ENCODE data around the gene PHACTR3.

DNA sequence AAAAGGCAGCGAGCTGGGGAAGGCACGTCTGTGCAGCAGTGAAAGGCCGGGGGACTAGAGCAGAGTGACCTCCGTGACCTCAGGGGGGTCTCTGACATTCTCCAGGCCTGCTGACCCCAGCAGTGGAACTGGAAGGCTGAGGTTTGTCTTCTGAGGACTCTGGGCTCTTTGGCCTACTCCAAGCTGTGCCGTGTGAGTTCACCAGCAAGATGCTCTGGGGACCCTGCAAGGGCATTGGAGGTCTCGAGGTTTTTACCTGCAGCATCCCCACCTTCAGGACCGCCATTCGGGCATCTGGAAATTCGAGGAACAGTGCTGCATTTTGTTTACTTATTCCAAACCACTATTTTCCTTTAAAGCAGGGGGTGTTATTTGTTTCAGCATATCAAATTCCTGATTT, 140.9 kb downstream of the PHACTR3 start:
- TF ChIP-seq, protein P1, sequence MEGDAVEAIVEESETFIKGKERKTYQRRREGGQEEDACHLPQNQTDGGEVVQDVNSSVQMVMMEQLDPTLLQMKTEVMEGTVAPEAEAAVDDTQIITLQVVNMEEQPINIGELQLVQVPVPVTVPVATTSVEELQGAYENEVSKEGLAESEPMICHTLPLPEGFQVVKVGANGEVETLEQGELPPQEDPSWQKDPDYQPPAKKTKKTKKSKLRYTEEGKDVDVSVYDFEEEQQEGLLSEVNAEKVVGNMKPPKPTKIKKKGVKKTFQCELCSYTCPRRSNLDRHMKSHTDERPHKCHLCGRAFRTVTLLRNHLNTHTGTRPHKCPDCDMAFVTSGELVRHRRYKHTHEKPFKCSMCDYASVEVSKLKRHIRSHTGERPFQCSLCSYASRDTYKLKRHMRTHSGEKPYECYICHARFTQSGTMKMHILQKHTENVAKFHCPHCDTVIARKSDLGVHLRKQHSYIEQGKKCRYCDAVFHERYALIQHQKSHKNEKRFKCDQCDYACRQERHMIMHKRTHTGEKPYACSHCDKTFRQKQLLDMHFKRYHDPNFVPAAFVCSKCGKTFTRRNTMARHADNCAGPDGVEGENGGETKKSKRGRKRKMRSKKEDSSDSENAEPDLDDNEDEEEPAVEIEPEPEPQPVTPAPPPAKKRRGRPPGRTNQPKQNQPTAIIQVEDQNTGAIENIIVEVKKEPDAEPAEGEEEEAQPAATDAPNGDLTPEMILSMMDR (IDR thresholded peaks at IDR 0.05; ENCODE audit: extremely low read depth in 1 of 2, insufficient read depth in 1 of 2, low read depth in 1 of 2, low read length in 2 of 2) = no peak
- TF ChIP-seq FOS (IDR thresholded peaks at IDR 0.05; ENCODE audit: borderline replicate concordance, insufficient read depth, low read length) = no peak
- TF ChIP-seq EZH2 (IDR thresholded peaks at IDR 0.05; ENCODE audit: borderline replicate concordance, low read depth, low read length, severe bottlenecking) = no peak
- TF ChIP-seq POLR2A (IDR thresholded peaks at IDR 0.05; ENCODE audit: low read depth, low read length) = no peak
- TF ChIP-seq, protein P2, sequence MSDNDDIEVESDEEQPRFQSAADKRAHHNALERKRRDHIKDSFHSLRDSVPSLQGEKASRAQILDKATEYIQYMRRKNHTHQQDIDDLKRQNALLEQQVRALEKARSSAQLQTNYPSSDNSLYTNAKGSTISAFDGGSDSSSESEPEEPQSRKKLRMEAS (IDR thresholded peaks at IDR 0.05; ENCODE audit: insufficient read depth, insufficient read length) = no peak
- TF ChIP-seq POLR2AphosphoS5 (IDR thresholded peaks at IDR 0.05; ENCODE audit: insufficient read depth, low read depth, low read length) = no peak
- TF ChIP-seq JUN (IDR thresholded peaks at IDR 0.05; ENCODE audit: borderline replicate concordance, insufficient read depth, insufficient read length, low read depth) = no peak
